Neuronal stem cell (in vitro differentiated cells): Measurements from ENCODE around the gene BRD3.
A peak's percentile ranks its signal among the peaks of the same experiment; 100 is the strongest.

Experiments used
- DNase-seq: peaks from one replicate; pipeline ENCODE4 v3.0.0-alpha.2; 2013; ENCODE audit warnings: low spot score
- H2AFZ ChIP-seq: one replicate; pipeline ENCODE4 v1.6.1; 2013; ENCODE audit warnings: mild to moderate bottlenecking, low read length, inconsistent platforms
- H2AK5ac ChIP-seq: 2 replicates; pipeline ENCODE4 v1.6.1; 2013; ENCODE audit warnings: low read depth, mild to moderate bottlenecking, inconsistent platforms, low read length, moderate library complexity, mixed read lengths
- H2BK120ac ChIP-seq: 2 replicates; pipeline ENCODE4 v1.6.1; 2013; ENCODE audit warnings: low read depth, mild to moderate bottlenecking, inconsistent platforms, low read length, moderate library complexity, mixed read lengths
- H2BK12ac ChIP-seq: one replicate; pipeline ENCODE4 v1.6.1; 2013; ENCODE audit warnings: low read length, inconsistent platforms
- H2BK15ac ChIP-seq: 2 replicates; pipeline ENCODE4 v1.6.1; 2013; ENCODE audit warnings: mild to moderate bottlenecking, low read length, inconsistent platforms, mixed read lengths
- H2BK5ac ChIP-seq: one replicate; pipeline ENCODE4 v1.6.1; 2013; ENCODE audit warnings: inconsistent platforms, mild to moderate bottlenecking, low read length, moderate library complexity
- H3K14ac ChIP-seq: one replicate; pipeline ENCODE4 v1.6.1; 2013; ENCODE audit warnings: low read length, inconsistent platforms
- H3K18ac ChIP-seq: 2 replicates; pipeline ENCODE4 v1.6.1; 2013; ENCODE audit warnings: low read length, inconsistent platforms
- H3K23ac ChIP-seq: 2 replicates; pipeline ENCODE4 v1.6.1; 2013; ENCODE audit warnings: low read depth, mild to moderate bottlenecking, mixed read lengths, low read length, inconsistent platforms; ENCODE audit not compliant: poor library complexity
- H3K27ac ChIP-seq: replicated peaks from 3 replicates; pipeline ENCODE4 v1.5.1; 2013; ENCODE audit warnings: low read length, inconsistent platforms
- H3K27me3 ChIP-seq, 3 experiments: 2 replicates each; pipeline ENCODE4 v1.6.1; 2013; ENCODE audit warnings: low read length in 3 of 3, mild to moderate bottlenecking in 2 of 3, inconsistent platforms in 1 of 3, low read depth in 1 of 3, mixed read lengths in 1 of 3, moderate library complexity in 1 of 3; ENCODE audit not compliant: control insufficient read depth in 3 of 3, insufficient read depth in 3 of 3
- H3K36me3 ChIP-seq, 2 donors: replicated peaks in 1 of 2; 2 replicates each; pipeline ENCODE4 v1.6.1; 2013; ENCODE audit warnings: low read length in 2 of 2; ENCODE audit not compliant: control insufficient read depth in 2 of 2, insufficient read depth in 2 of 2
- H3K4ac ChIP-seq: 2 replicates; pipeline ENCODE4 v1.6.1; 2013; ENCODE audit warnings: inconsistent platforms, mild to moderate bottlenecking, low read length, moderate library complexity
- H3K4me1 ChIP-seq, 2 donors: 1 replicate in 1 of 2; 2 replicates in 1 of 2; pipeline ENCODE4 v1.6.1; 2013; ENCODE audit warnings: low read length in 2 of 2, low read depth in 1 of 2; ENCODE audit not compliant: control insufficient read depth in 2 of 2, insufficient read depth in 1 of 2
- H3K4me2 ChIP-seq: one replicate; pipeline ENCODE4 v1.6.1; 2013; ENCODE audit warnings: mild to moderate bottlenecking, low read length, inconsistent platforms; ENCODE audit not compliant: insufficient read depth, poor library complexity, severe bottlenecking
- H3K4me3 ChIP-seq, 2 donors: 2 replicates each; pipeline ENCODE4 v1.5.1; 2013; ENCODE audit warnings: low read length in 2 of 2, mild to moderate bottlenecking in 2 of 2, inconsistent platforms in 1 of 2, moderate library complexity in 1 of 2
- H3K79me1 ChIP-seq: one replicate; pipeline ENCODE4 v1.6.1; 2013; ENCODE audit warnings: low read depth, mild to moderate bottlenecking, inconsistent platforms, low read length, moderate library complexity
- H3K9ac ChIP-seq: one replicate; pipeline ENCODE4 v1.6.1; 2013; ENCODE audit warnings: mild to moderate bottlenecking, low read depth, low read length, inconsistent platforms; ENCODE audit not compliant: poor library complexity
- H3K9me3 ChIP-seq, 2 donors: replicated peaks in 1 of 2; 2 replicates each; pipeline versions ENCODE3 to v1.6.1; 2013; ENCODE audit warnings: low read length in 2 of 2, mild to moderate bottlenecking in 2 of 2, inconsistent platforms in 1 of 2, low read depth in 1 of 2, mixed read lengths in 1 of 2, moderate library complexity in 1 of 2; ENCODE audit not compliant: control insufficient read depth in 2 of 2, insufficient read depth in 1 of 2
- H4K8ac ChIP-seq: one replicate; pipeline ENCODE4 v1.6.1; 2013; ENCODE audit warnings: low read depth, mild to moderate bottlenecking, inconsistent platforms, low read length, moderate library complexity
- H4K91ac ChIP-seq: one replicate; pipeline ENCODE4 v1.6.1; 2013; ENCODE audit warnings: low read length, low read depth, mild to moderate bottlenecking, inconsistent platforms; ENCODE audit not compliant: poor library complexity
- WGBS, 2 donors: extraction: QIAGEN DNeasy Blood & Tissue Kit; methylation state at CpG; one replicate each; pipeline ENCODE4 v1.1.7; 2013; ENCODE audit warnings: missing lambda C conversion rate in 2 of 2, mixed read lengths in 1 of 2; ENCODE audit not compliant: insufficient read length in 2 of 2, insufficient replicate concordance in 1 of 2; ENCODE audit errors: extremely low coverage in 2 of 2; 5-methylcytosine and 5-hydroxymethylcytosine counted together

The BRD3 gene

DNA sequence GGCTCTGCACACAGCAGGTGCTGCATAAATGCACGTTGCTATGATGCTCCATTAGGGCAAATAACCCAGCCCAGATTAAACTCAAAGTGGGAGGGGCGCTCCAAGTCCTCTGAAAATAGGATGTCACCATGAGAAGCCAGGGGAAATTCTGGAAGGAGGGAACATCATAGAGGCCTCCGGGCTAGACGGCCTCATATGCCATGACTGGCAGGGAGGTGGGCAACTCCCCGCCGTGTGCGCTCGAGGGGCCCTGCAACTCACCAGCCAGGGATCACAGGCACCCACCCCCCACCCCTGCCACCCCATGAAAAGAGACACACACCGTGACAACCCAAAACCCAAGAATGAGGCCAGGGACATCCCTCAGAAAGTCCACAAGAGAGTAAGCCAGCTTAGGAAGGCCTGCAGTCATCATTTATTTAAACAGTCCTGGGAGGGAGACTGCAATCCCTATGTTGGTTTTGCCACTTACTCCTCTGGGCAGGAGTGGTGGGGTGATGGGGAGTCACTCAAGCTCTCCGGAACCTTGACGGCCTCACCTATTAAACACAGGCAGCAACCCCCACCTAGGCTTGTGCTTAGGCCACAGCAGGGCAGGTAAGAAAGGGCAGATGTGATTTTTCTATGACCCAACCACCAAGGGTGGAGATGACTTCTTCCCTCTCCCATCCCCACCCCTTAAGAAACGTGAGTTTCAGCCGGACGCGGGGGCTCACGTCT, 79.7 kb downstream of the BRD3 start:
- H2BK120ac ChIP-seq = no peak overlapping the region
- peaks cover 13 to 20% of the 10 kb centered on the region in 2 donors for H3K4me1 ChIP-seq
- H2AFZ ChIP-seq = no peak overlapping the region
- no peak overlapping the region for H2BK5ac ChIP-seq
- H4K91ac ChIP-seq = no peak overlapping the region
- no peaks in the 10 kb centered on the region for H3K9me3 ChIP-seq
- no peak overlapping the region for H3K18ac ChIP-seq
- no peaks in the 10 kb centered on the region for H3K27me3 ChIP-seq
- no CpG with 5 or more reads among the region's 16 CpGs for WGBS, 2 donors
- H3K4me2 ChIP-seq = no peak overlapping the region
- H4K8ac ChIP-seq = no peak overlapping the region
- H3K23ac ChIP-seq = no peak overlapping the region
- no peak overlapping the region for H3K27ac ChIP-seq
- no peak overlapping the region for H3K4ac ChIP-seq
- no peak overlapping the region for H2AK5ac ChIP-seq
- H3K79me1 ChIP-seq = peaks cover 25% of the 10 kb centered on the region
- no peak overlapping the region for H3K14ac ChIP-seq
- no peak overlapping the region for H2BK12ac ChIP-seq
- no peak for DNase-seq
- no peak overlapping the region for H3K4me3 ChIP-seq
- no peak overlapping the region for H3K9ac ChIP-seq
- H3K36me3 ChIP-seq = peaks cover 4 to 32% of the 10 kb centered on the region in 2 donors
- no peak overlapping the region for H2BK15ac ChIP-seq

DNA sequence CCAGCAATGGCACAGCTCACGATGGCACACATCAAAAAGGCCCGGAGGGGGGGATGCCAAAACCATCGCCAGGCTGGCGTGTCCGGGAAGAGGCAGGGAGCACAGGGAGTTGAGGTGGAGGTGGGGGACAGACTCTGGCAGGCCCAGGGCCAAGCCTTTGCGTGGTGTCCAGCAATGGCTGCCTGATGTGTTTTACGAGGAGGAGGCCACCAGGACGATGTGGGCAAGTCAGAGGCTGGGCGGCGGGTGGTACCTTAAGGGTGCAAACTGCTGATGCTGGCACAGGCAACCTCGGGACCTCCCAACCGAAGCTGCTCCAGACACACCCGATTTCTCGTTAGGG, 80.4 kb downstream of the BRD3 start:
- Histone ChIP-seq H2BK120ac (no peak overlapping the region), H2BK12ac (no peak overlapping the region), H3K9ac (no peak overlapping the region), H2BK15ac (no peak overlapping the region), H2AK5ac (no peak overlapping the region), H3K23ac (no peak overlapping the region), H3K27ac (no peak overlapping the region), H3K79me1 (peaks cover 27% of the 10 kb centered on the region), H3K27me3 (no peaks in the 10 kb centered on the region), H3K4me3 (no peak overlapping the region), H2BK5ac (peak overlapping the region; percentile 19), H4K8ac (no peak overlapping the region), H3K14ac (no peak overlapping the region), H3K18ac (peak overlapping the region; percentile 46), H3K4ac (no peak overlapping the region), H3K4me1 (peaks cover 13 to 21% of the 10 kb centered on the region in 2 donors), H3K9me3 (no peaks in the 10 kb centered on the region), H3K4me2 (no peak overlapping the region), H4K91ac (no peak overlapping the region), H2AFZ (no peak overlapping the region), H3K36me3 (peaks cover 4 to 32% of the 10 kb centered on the region in 2 donors)
- no peak for DNase-seq
- no CpG with 5 or more reads among the region's 14 CpGs for WGBS, 2 donors

DNA sequence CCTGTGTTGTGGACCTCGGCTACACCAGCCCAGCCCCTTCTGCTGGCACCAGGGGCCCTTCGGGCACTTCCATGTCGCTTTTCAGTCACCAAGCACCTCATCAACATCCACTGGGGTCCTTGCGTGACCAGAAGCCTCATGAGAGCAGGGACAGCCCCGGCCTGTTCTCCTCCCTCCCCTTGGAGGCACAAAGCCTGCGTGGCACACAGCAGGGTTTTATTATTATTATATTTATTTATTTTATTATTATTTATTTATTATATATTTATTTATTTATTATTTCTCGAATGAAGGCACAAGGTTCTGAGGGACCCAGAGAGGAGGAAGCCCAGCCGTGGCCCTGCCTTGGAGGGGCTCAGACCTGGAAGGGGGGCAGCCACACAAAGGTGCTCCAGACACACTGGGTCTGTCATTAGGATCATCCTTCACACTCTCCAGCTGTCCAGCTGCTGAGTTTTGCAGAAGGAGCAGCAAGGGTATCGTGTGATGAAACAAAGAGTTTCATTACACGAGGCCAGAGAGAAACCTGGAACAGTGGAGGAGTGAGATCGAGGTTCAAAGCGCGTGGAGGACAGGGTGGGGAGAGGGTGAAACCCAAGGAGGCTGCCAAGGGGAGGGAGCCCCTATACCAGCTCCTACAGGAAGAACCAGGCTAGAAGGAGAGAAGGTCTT, 80.9 kb downstream of the BRD3 start:
- no peak overlapping the region for H4K91ac ChIP-seq
- no peak overlapping the region for H3K18ac ChIP-seq
- no peaks in the 10 kb centered on the region for H3K27me3 ChIP-seq
- H2BK120ac ChIP-seq = no peak overlapping the region
- H3K4me3 ChIP-seq = no peak overlapping the region
- no peak overlapping the region for H3K4ac ChIP-seq
- H3K9ac ChIP-seq = no peak overlapping the region
- peaks cover 28% of the 10 kb centered on the region for H3K79me1 ChIP-seq
- no CpG with 5 or more reads among the region's 13 CpGs for WGBS, 2 donors
- H3K9me3 ChIP-seq = no peaks in the 10 kb centered on the region
- H3K4me2 ChIP-seq = no peak overlapping the region
- H4K8ac ChIP-seq = no peak overlapping the region
- H2AFZ ChIP-seq = no peak overlapping the region
- no peak overlapping the region for H2AK5ac ChIP-seq
- peak overlapping the region; percentile 67 for H3K23ac ChIP-seq
- no peak overlapping the region for H3K27ac ChIP-seq
- peak overlapping the region; percentile 19 for H2BK5ac ChIP-seq
- H3K14ac ChIP-seq = no peak overlapping the region
- H3K4me1 ChIP-seq = peaks cover 13 to 21% of the 10 kb centered on the region in 2 donors
- no peak for DNase-seq
- no peak overlapping the region for H2BK12ac ChIP-seq
- H3K36me3 ChIP-seq = peaks cover 4 to 32% of the 10 kb centered on the region in 2 donors
- no peak overlapping the region for H2BK15ac ChIP-seq

DNA sequence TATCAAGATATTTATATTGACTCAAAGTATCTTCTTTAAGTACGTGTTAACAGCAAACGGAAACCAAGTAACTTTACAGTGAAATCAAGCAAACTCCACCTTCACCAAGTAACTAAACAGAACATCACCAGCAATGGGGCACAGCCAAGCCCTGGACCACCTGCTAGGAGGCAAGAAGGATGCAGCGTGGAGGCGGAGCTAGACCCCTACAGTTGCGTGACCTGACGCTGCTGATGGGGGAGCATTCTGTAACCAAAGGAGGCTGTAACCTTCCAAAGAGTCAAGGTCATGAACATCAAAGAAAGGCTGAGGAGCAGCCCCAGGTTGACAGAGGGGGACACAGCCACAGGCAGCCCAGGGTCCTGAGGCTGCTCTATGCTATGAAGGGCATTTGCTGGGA, 81.8 kb downstream of the BRD3 start:
- Histone ChIP-seq H3K9me3 (no peaks in the 10 kb centered on the region), H3K14ac (no peak overlapping the region), H2BK15ac (no peak overlapping the region), H2BK5ac (no peak overlapping the region), H3K27me3 (no peaks in the 10 kb centered on the region), H2BK120ac (no peak overlapping the region), H4K91ac (no peak overlapping the region), H2BK12ac (no peak overlapping the region), H3K36me3 (peaks cover 4 to 32% of the 10 kb centered on the region in 2 donors), H4K8ac (no peak overlapping the region), H3K4me3 (no peak overlapping the region), H2AFZ (no peak overlapping the region), H3K23ac (no peak overlapping the region), H2AK5ac (no peak overlapping the region), H3K4me1 (peaks cover 13 to 21% of the 10 kb centered on the region in 2 donors), H3K79me1 (peaks cover 27% of the 10 kb centered on the region), H3K4me2 (no peak overlapping the region), H3K27ac (no peak overlapping the region), H3K4ac (no peak overlapping the region), H3K9ac (no peak overlapping the region), H3K18ac (no peak overlapping the region)
- no peak for DNase-seq
- no CpG with 5 or more reads among the region's 6 CpGs for WGBS, 2 donors
